SU-DHL-6 (cell line): Measurements from ENCODE around the gene SHD.
"Not testable (repeated sequence)": the region's sequence is repeated elsewhere in the genome, so short reads cannot be mapped to it uniquely, and the experiment has no call there.

Experiments used
- H2AFZ ChIP-seq: fragments of 200-600 bp; sonication (generic); 2 replicates; pipeline ENCODE4 v1.6.1; 2014; ENCODE audit warnings: low read depth, mild to moderate bottlenecking, moderate library complexity, mixed read lengths, antibody characterized with exemption, low read length; ENCODE audit not compliant: severe bottlenecking
- H3F3A ChIP-seq: fragments of 200-600 bp; shearing (Covaris generic); 2 replicates; pipeline ENCODE4 v1.6.0; 2016; ENCODE audit warnings: antibody characterized with exemption, mild to moderate bottlenecking; ENCODE audit not compliant: insufficient read depth
- H3K27ac ChIP-seq: fragments of 200-600 bp; sonication (generic); 2 replicates; pipeline ENCODE4 v1.5.1; 2016; ENCODE audit warnings: low read depth, mild to moderate bottlenecking, low read length, moderate library complexity, mixed read lengths
- H3K27me3 ChIP-seq: fragments of 200-600 bp; sonication (generic), shearing (Covaris generic); 2 replicates; pipeline ENCODE4 v1.6.0; 2014; ENCODE audit warnings: mild to moderate bottlenecking, low read length
- H3K36me3 ChIP-seq: fragments of 200-600 bp; sonication (generic); 2 replicates; pipeline ENCODE4 v1.6.1; 2014; ENCODE audit warnings: mild to moderate bottlenecking, low read length, mixed read lengths
- H3K4me2 ChIP-seq: fragments of 300-600, 200-600 bp; shearing (Covaris generic), sonication (generic); 2 replicates; pipeline ENCODE4 v1.6.0; 2014; ENCODE audit warnings: low read length, low read depth, mild to moderate bottlenecking; ENCODE audit not compliant: poor library complexity, severe bottlenecking
- H3K4me3 ChIP-seq: fragments of 200-600 bp; sonication (generic); 2 replicates; pipeline ENCODE4 v1.5.1; 2014; ENCODE audit warnings: antibody characterized with exemption, low read length, mild to moderate bottlenecking, mixed read lengths; ENCODE audit not compliant: insufficient read depth, poor library complexity, severe bottlenecking
- H3K79me2 ChIP-seq: fragments of 200-600 bp; sonication (generic); 2 replicates; pipeline ENCODE4 v1.6.1; 2014; ENCODE audit warnings: mild to moderate bottlenecking, low read length, moderate library complexity; ENCODE audit not compliant: insufficient read depth
- H3K9ac ChIP-seq: fragments of 200-600 bp; sonication (generic); 2 replicates; pipeline ENCODE4 v1.7.0; 2014; ENCODE audit warnings: mild to moderate bottlenecking, low read length
- H3K9me2 ChIP-seq: fragments of 200-600 bp; sonication (generic); replicated peaks from 2 replicates; pipeline ENCODE4 v1.6.1; 2014; ENCODE audit warnings: low read length; ENCODE audit not compliant: insufficient read depth
- H3K9me3 ChIP-seq: fragments of 200-600 bp; sonication (generic); 2 replicates; pipeline ENCODE4 v1.6.1; 2014; ENCODE audit warnings: low read length, mixed read lengths; ENCODE audit not compliant: insufficient read depth
- H4K20me1 ChIP-seq: fragments of 200-600 bp; sonication (generic); 2 replicates; pipeline ENCODE4 v1.6.1; 2014; ENCODE audit warnings: low read depth, mild to moderate bottlenecking, antibody characterized with exemption, low read length, moderate library complexity, mixed read lengths
- CTCF ChIP-seq: fragments of 200-600 bp; sonication (generic); IDR thresholded peaks from one replicate; pipeline ENCODE4 v1.5.1; 2017; ENCODE audit warnings: antibody characterized with exemption, mild to moderate bottlenecking, low read length, moderate library complexity; ENCODE audit not compliant: insufficient read depth, poor library complexity, severe bottlenecking
- EZH2phosphoT487 ChIP-seq: fragments of 200-600 bp; sonication (generic), shearing (Covaris generic); conservative IDR thresholded peaks from 2 replicates; pipeline ENCODE4 v1.6.1; 2018; ENCODE audit warnings: mild to moderate bottlenecking, antibody characterized with exemption, low read length, moderate library complexity, mixed read lengths

The SHD gene

GRCh38 chr19:4284176-4284958 is 5.3 kb downstream of the SHD start:
- H3F3A ChIP-seq = no peaks in the 10 kb centered on the region
- no peaks in the 10 kb centered on the region for H3K79me2 ChIP-seq
- no peak overlapping the region for H3K4me2 ChIP-seq
- TF ChIP-seq EZH2phosphoT487 (no peak), CTCF (no peak)
- H2AFZ ChIP-seq = no peak overlapping the region
- H3K9me3 ChIP-seq = no peaks in the 10 kb centered on the region
- no peak overlapping the region for H3K27ac ChIP-seq
- H3K9me2 ChIP-seq = no peaks in the 10 kb centered on the region
- no peaks in the 10 kb centered on the region for H3K27me3 ChIP-seq
- H3K9ac ChIP-seq = no peak overlapping the region
- H4K20me1 ChIP-seq = no peaks in the 10 kb centered on the region
- H3K4me3 ChIP-seq = no peak overlapping the region
- H3K36me3 ChIP-seq = no peaks in the 10 kb centered on the region

- Histone ChIP-seq H3F3A (no peaks in the 10 kb centered on the region), H3K27ac (no peak overlapping the region), H3K9me2 (no peaks in the 10 kb centered on the region), H4K20me1 (no peaks in the 10 kb centered on the region), H3K27me3 (no peaks in the 10 kb centered on the region), H3K79me2 (no peaks in the 10 kb centered on the region), H3K9ac (no peak overlapping the region), H3K4me2 (no peak overlapping the region), H3K36me3 (no peaks in the 10 kb centered on the region), H3K4me3 (no peak overlapping the region), H3K9me3 (no peaks in the 10 kb centered on the region), H2AFZ (no peak overlapping the region)
- no peak for TF ChIP-seq CTCF
These were observed 5.9 kb downstream of the SHD start for GRCh38 chr19:4284974-4285373.

GRCh38 chr19:4286141-4286540 is 7.1 kb downstream of the SHD start:
- H3K9me2 ChIP-seq, H3K27me3 ChIP-seq, H3K79me2 ChIP-seq, H3K36me3 ChIP-seq, H3F3A ChIP-seq, H3K4me2 ChIP-seq, H3K9ac ChIP-seq, H3K9me3 ChIP-seq, H3K4me3 ChIP-seq, H3K27ac ChIP-seq, H2AFZ ChIP-seq, H4K20me1 ChIP-seq: not testable (repeated sequence)

GRCh38 chr19:4288091-4288777 is 9.2 kb downstream of the SHD start:
- TF ChIP-seq EZH2phosphoT487 (no peak), CTCF (no peak)
- Histone ChIP-seq H3K9me2 (no peaks in the 10 kb centered on the region), H3K9ac (no peak overlapping the region), H3K9me3 (no peaks in the 10 kb centered on the region), H3K27me3 (no peaks in the 10 kb centered on the region), H3K36me3 (no peaks in the 10 kb centered on the region), H3K27ac (no peak overlapping the region), H3K4me2 (no peak overlapping the region), H3K4me3 (no peak overlapping the region), H3K79me2 (no peaks in the 10 kb centered on the region), H4K20me1 (no peaks in the 10 kb centered on the region), H3F3A (no peaks in the 10 kb centered on the region), H2AFZ (no peak overlapping the region)
